Ovary (tissue), 9 donors: ENCODE results near the gene APPL2. TPM values are rescaled to one million over a fixed set of nuclear protein-coding genes. Genes with fewer than 3 reads are reported as not detected.

Source experiments
- DNase-seq, 5 donors: peaks; one replicate each; pipeline ENCODE4 v3.0.0-alpha.2; 2019 to 2020
- H3K27ac ChIP-seq, 2 donors: fragments of 200-600 bp; one replicate each; pipeline versions ENCODE4 v1.5.1 to v1.8.0; 2019 to 2022
- H3K27me3 ChIP-seq: fragments of 200-600 bp; one replicate; pipeline ENCODE4 v1.8.0; 2022
- H3K36me3 ChIP-seq: fragments of 200-600 bp; sonication (generic); one replicate; pipeline ENCODE4 v1.5.1; 2019
- H3K4me1 ChIP-seq: one replicate; pipeline ENCODE4 v1.8.1; 2013; ENCODE audit warnings: mild to moderate bottlenecking, moderate library complexity; ENCODE audit not compliant: insufficient read depth
- H3K4me3 ChIP-seq: fragments of 200-600 bp; sonication (generic); one replicate; pipeline ENCODE4 v1.5.1; 2017
- H3K9me3 ChIP-seq, 2 donors: fragments of 200-600 bp in 1 of 2; sonication (generic) in 1 of 2; one replicate each; pipeline versions ENCODE4 v1.5.1 to v1.8.1; 2013 to 2019; ENCODE audit warnings: mild to moderate bottlenecking in 1 of 2, moderate library complexity in 1 of 2
- CTCF ChIP-seq, 3 donors: fragments of 450-650 bp in 2 of 3; fragments of 200-600 bp in 1 of 3; IDR thresholded peaks; one replicate each; pipeline versions ENCODE4 v1.5.1 to v1.8.0; 2016 to 2022; ENCODE audit warnings: antibody characterized with exemption in 3 of 3, mild to moderate bottlenecking in 1 of 3
- EP300 ChIP-seq: sonication (generic); formaldehyde crosslinking; IDR thresholded peaks from one replicate; pipeline ENCODE4 v1.6.1; 2017; ENCODE audit warnings: antibody characterized with exemption
- POLR2A ChIP-seq: fragments of 450-650 bp; IDR thresholded peaks from one replicate; pipeline ENCODE4 v1.6.1; 2017; ENCODE audit warnings: antibody characterized with exemption, mild to moderate bottlenecking, moderate library complexity
- WGBS, 3 donors: extraction: QIAGEN DNeasy Blood & Tissue Kit in 1 of 3; methylation state at CpG; one replicate each; pipeline versions ENCODE4 v1.1.5 to v1.1.7; 2013 to 2017; 5-methylcytosine and 5-hydroxymethylcytosine counted together
- intact Hi-C, 4 donors: fragments of 100-400 bp; cut with DNase I; formaldehyde crosslinking; loops; one replicate each; pipeline versions ENCODE4 v1.11.0 to v1.15.1; 2022 to 2023
- polyA plus RNA-seq, 2 donors: library from polyadenylated mRNA; stranded (reverse); fragments of 200-250 nt in 1 of 2; fragments of 350-450 nt in 1 of 2; fragmentation: Illumina TruSeq in 1 of 2; extraction: RNeasy Lipid Tissue Mini Kit (QIAGEN cat#74804) in 1 of 2; gene quantifications; one replicate each; pipeline ENCODE4 v1.2.3, GENCODE V29; 2013 to 2014
- total RNA-seq, 7 donors: library from RNA; depleted of rRNA in 2 of 7; stranded (reverse); fragments of >200 nt in 2 of 7; fragmentation: NEBNext Ultra II Directional in 3 of 7; extraction: Animal tissue kit (Norgen Biotek cat#: 25700) in 3 of 7; gene quantifications; one replicate each; pipeline versions ENCODE4 v1.1.0 to v1.2.4, GENCODE V29; 2016 to 2023
- donor health status: DM: no; HTN: no; CAD: no; lungs with moderate emphysema.
- donor health status: DM: no; HTN: no; CAD: no.
- donor health status: Bipolar disorder and iron deficiency.
- donor health status: DM: yes; HTN: yes; CAD: no.
- donor health status: DM: no; HTN: no; CAD: no.
- donor health status: DM: yes; HTN: yes; CAD: no.

The APPL2 gene
- total and polyA plus RNA-seq, 9 donors: 27.4 to 66.2 (median 36.2) TPM

- Histone ChIP-seq H3K36me3 (no peaks in the 10 kb centered on the region), H3K4me1 (peaks cover 13% of the 10 kb centered on the region), H3K27ac (peak overlapping the region in 1 of 2 donors; percentile 4), H3K27me3 (no peaks in the 10 kb centered on the region), H3K4me3 (no peak overlapping the region), H3K9me3 (no peaks in the 10 kb centered on the region)
- DNase-seq: no peak
- 41 to 50% (median 49%) methylated on average over 7 of the region's 7 CpGs for WGBS, 3 donors
- TF ChIP-seq CTCF (IDR thresholded peaks at IDR 0.05) (no peak), POLR2A (no peak), EP300 (no peak)
- intact Hi-C loops: no loop called here
Observed at GRCh38 chr12:105218434-105218833, 17.5 kb downstream of the APPL2 start.

- no peaks in the 10 kb centered on the region for H3K36me3 ChIP-seq
- intact Hi-C loops: no loop called here
- peaks cover 6% of the 10 kb centered on the region for H3K4me1 ChIP-seq
- H3K27me3 ChIP-seq: no peaks in the 10 kb centered on the region
- no peaks in the 10 kb centered on the region for H3K9me3 ChIP-seq
- no peak for DNase-seq
- no peak for TF ChIP-seq CTCF (IDR thresholded peaks at IDR 0.05)
- no peak for TF ChIP-seq EP300
- TF ChIP-seq POLR2A: no peak
- H3K27ac ChIP-seq: no peak overlapping the region
- WGBS, 3 donors: 86 to 88% (median 87%) methylated on average over 9 of the region's 9 CpGs
- H3K4me3 ChIP-seq: no peak overlapping the region
Observed at GRCh38 chr12:105214670-105215375, 21.2 kb downstream of the APPL2 start.

- Histone ChIP-seq H3K4me3 (no peak overlapping the region), H3K36me3 (no peaks in the 10 kb centered on the region), H3K4me1 (peaks cover 4% of the 10 kb centered on the region), H3K9me3 (no peaks in the 10 kb centered on the region), H3K27me3 (no peaks in the 10 kb centered on the region), H3K27ac (no peak overlapping the region)
- WGBS, 3 donors: 92 to 93% (median 92%) methylated on average over 6 of the region's 6 CpGs
- intact Hi-C loops: no loop called here
- no peak for DNase-seq
- TF ChIP-seq CTCF (IDR thresholded peaks at IDR 0.05) (no peak), POLR2A (no peak), EP300 (no peak)
Observed at GRCh38 chr12:105214148-105214547, 21.8 kb downstream of the APPL2 start.

GRCh38 chr12:105212438-105212837 lies 23.5 kb downstream of the APPL2 start:
- Histone ChIP-seq H3K27ac (no peak overlapping the region), H3K36me3 (no peaks in the 10 kb centered on the region), H3K4me3 (no peak overlapping the region), H3K27me3 (no peaks in the 10 kb centered on the region), H3K9me3 (no peaks in the 10 kb centered on the region), H3K4me1 (no peaks in the 10 kb centered on the region)
- no peak for DNase-seq
- no peak for TF ChIP-seq POLR2A
- TF ChIP-seq CTCF (IDR thresholded peaks at IDR 0.05): no peak
- no peak for TF ChIP-seq EP300
- intact Hi-C loops: no loop called here
- 46 to 61% (median 60%) methylated on average over 6 of the region's 6 CpGs for WGBS, 3 donors
